Colon (tissue), 2 donors: Measurements from ENCODE around the gene C10orf67.
A peak's percentile ranks its signal among the peaks of the same experiment; 100 is the strongest.
"Not testable (repeated sequence)": the region's sequence is repeated elsewhere in the genome, so short reads cannot be mapped to it uniquely, and the experiment has no call there.

Source experiments
- FAIRE-seq: peaks from 2 replicates; lab custom pipeline; 2012; peaks lifted over from hg19 to GRCh38; lab: Jason Lieb, UNC
- donor health status: control.
- donor health status: control.

C10orf67 gene

DNA sequence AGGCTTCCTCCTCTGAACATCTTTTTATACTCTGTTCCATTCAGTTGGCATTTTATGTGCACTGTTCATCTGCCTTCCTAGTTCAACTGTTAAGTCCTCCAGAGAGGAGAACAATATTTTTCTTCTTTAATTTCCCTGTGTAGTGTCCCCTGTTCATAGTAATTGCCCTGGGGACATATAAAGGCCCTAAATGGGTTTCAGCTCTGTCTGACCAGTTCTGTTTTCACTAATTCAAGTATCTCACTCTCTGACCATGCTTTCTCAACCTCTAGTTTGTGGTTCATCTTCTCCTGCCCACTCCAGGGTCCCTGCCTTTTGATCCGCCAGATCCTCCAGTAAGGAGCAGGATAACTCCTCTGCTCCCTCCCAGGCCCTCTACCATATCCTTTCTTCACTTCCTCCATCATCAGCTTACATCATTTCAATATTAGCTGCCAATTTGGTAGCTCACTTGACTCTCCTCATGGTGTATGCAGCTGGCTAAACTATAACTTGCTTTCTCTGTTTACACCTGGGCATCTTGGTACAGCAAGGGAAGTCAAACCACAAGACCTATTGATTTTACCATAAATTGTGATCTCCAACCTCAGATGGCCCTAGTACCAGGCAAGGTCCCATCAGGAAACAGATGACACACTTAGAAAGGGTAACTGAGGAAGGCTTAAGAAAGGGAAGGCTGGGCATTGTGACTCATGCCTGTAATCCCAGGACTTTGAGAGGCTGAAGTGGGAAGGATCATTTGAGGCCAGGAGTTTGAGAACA, 17.7 kb upstream of the C10orf67 start:
- no peak for FAIRE-seq

DNA sequence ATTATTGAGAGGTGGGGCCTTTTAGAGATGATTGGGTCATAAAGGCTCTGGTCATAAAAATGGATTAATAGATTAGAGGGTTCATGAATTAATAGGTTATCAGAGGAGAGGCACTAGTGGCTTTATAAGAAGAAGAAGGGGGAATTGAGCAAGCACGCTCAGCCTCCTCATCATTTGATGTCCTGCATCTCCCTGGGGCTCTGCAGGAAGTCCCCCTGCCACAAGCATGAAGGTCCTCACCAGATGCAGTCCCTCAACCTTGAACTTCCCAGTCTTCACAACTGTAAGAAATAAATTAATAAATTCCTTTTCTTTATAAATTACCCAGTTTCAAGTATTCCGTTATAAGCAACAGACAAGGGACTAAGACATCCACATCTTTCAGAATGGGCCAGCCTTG, 17.1 kb upstream of the C10orf67 start:
- no peak for FAIRE-seq

DNA sequence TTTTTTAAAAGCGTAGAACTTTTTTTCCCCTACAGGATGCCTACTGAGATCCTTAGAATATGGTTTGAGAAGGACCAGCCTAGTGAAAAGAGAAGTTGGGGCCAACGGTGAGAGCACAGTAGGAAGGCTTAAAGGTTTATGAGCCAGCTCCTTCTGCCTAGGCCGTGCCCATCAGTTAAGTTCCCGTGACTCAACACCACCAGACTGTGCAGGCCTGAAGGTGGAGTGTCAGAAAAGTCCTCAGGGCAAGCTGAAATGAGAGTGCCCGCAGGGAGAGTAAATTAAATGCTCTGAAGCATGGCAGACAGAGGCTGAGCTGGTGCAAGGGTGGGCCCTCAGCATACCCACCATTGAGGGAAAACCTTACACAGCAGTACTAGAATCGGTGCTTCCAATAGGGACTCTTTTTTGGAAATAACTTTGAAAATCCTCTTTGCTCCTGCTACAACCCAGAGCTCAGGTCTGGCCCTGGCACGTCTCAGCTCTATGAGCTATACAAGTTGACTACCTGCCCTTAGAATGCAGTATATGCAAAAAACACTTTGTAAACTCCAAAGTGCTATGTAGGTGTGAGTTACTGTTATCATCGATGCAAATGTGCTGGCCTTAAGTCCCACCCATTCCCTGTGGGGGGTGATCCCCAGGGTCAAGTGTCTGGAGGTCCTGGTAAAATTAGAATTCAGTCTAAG, 15.2 kb upstream of the C10orf67 start:
- no peak for FAIRE-seq

DNA sequence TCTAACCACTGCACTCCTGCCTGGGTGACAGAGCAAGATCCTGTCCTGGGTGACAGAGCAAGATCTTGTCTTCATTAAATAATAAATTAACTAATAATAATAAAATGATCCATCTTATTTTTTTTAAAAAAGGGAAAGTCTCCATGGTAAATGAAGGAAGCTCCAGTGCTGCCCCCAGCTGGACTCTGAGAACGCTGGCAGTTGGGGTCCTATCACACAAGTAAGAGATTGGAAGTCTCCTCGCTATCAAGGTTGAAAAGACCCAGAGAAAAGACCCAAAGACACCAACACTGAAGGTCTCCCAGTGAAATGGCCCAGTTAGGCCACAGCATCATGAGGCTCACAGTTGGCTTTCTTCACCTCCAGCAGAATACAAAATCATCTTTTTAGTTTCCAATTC, 13.8 kb upstream of the C10orf67 start:
- FAIRE-seq, result no peak

DNA sequence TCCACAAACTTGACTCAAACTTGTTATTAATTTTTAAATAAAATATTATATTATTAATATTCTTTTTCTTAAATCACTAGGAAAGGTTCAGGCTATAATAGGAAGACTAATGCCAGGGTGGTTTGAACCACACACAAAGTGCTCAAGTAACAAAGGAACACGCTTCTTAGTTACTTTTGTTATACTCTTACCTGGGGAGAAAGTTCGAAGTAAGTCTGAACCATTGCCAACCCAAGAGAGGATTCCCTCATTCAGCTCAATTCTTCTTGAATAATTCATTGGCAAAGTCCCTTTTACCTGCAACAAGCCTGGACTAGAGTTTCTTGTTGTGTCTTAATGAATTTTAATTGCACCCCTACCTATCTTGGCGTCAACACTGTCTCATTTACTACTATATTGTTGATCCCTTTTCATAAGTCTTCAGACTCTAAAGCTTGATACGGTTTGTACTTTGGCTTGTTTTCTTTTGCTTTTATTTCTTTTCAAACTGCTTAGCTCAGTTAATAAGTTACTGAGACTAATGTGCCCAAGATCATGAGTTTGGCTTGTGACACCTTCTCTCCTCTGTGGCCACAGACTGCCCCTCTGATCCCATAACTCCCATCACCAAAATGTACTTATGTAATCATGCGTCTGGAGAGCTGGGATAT, 10.2 kb upstream of the C10orf67 start:
- no peak for FAIRE-seq

DNA sequence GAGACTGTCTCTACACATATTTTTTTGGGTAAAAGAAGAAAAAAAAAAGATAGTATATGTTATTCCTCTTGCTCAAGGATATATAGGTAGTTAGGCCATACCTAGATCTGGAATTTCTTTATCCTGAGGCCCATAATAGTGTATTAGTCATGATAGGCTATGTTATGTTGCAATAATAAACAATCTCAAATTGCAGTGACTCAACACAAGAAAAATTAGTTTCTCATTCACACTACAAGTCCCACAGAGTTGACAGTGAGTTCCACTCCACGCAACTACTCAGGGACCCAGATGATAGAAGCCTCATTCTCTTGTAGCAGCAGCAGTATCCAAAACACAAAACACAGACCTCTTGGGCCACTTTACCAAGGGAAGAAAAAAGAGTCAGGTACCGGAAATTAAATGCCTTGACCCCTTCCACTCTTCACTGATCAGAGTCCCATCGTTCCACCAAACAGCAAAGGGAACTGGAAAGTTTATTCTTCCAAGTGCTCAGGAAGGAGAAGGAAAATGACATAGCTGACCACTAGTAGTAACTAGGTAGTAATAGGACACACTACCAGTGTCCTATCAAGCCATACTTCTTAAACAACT, 7.4 kb upstream of the C10orf67 start:
- no peak for FAIRE-seq

DNA sequence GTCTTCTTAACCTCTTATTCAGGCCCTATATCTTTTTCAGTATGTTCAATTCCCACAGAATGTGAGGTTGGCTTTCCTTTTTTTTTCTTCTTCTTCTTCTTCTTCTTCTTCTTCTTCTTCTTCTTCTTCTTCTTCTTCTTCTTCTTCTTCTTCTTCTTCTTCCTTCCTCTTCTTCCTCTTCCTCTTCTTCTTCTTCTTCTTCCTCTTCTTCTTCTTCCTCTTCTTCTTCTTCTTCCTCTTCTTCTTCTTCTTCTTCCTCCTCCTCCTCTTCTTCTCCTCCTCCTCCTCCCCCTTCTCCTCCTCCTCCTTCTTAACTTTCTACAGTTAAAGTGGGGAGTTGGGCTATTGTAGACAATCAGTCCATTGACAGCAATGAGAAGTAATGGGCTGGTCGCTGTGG, 6.1 kb upstream of the C10orf67 start:
- not testable (repeated sequence) for FAIRE-seq

DNA sequence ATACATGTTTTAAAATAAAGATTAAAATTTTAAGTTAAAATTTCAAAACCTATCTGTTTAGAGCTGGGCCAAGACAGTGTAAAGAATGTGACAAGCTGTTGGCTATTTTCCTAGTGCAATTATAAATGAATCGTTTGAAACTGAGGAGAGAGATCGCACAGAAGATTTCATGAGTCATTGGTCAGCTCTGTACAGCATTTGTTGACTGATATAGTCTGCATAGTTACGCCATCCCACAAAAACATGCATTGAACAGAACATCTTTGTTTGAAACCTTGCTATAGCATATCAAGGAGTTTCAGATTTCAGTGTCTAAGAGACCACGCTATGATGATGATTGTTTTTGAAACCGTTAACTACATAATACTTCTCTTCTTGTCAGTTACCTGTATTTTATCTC, 1.3 kb upstream of the C10orf67 start:
- FAIRE-seq, result no peak

DNA sequence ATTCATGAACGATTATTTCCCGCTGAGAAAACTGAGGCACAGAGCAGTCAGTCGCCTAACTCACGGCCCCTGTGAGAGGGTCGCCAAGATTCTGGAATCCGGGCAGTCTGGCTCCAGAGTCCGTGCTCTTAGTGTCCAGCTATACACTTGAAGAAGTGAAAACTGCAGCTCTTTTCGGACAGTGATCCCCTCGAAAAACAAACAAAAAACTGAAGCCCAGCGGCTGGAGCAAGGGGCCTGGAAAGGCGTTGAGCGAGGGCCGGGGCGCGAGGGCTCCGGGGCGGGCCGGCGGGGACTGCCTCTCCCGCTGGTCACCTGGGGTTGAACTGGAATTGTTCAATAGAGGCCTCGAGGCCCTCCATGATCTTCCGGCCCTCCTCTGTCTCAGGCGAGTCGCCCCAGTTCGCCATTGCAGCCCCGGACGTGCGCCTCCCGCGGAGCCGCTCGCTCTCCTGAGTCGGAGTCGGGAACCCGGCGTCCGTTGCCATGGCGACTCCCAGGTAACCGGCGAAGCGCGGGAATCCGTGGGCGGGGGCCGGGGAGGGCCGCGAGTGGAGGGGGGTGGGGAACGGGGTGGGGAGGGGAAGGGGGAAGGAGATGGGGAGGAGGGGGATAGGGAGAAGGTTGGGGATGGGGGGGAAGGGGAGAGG, 881 bp downstream of the C10orf67 start:
- no peak for FAIRE-seq

DNA sequence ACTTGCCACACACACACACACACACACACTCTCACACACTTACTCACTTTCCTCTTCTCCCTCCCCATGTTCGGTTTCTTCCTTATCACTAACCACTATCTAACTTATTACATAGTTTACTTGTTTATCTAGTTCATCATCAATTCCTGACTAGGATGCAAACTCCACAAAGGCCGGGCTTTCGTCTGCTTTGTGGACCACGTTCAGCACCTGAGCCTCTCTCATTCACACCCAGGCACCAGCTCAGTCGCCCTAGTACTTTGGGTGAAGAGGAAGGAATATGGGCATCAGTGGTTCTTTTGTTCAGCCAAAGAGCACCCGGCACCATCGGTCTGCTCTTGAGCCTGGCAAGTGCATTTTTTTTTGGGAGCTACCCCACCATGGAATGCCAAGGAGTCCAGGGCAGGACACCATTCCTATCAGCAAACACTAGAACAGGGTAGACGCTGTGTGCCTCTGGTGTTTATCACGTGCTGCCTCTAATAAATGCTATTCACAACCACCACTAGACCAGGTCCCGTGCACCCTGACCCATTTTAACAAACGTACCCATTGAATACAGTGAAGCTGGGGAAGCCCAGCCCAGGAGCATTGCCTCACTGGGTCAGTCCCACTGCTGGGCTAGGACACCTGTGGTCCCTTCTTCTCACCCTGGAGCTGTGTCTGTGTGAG, 2.2 kb downstream of the C10orf67 start:
- FAIRE-seq, result no peak

DNA sequence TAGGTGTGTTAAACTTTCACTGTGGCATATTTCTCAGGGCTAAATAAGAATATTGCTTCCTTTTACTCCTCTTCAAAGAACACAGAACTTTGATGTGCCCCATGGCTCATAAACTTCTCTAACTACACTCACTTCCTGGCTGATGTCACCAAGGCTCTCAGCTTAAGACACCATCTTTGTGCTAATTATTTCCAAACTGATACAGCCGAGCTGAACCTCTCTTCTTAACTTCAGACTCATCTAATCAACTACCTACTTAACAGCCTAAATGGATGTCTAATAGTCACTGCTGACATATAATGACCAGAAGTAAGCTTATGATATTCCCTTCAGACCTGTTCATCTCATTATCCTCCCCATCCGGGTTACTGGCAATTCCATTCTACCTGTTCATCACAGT, 3.6 kb downstream of the C10orf67 start:
- no peak for FAIRE-seq

DNA sequence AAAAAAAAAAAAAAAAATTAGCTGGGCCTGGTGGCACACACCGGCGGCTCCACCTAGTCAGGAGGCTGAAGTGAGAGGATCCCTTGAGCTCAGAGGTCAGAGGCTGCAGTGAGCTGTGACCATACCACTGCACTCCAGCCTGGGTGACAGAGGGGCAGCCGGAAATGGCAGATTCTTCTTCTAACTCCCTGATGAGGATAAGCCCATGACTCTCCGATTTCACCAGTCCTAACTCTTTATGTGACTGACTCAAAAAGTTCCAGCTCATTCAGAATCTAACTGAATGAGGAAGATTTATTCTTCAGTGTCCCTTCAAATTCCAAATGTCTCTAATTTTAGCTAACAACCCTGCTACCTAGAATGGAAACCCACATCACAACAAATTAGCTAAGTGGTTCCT, 4.2 kb downstream of the C10orf67 start:
- FAIRE-seq, result no peak

DNA sequence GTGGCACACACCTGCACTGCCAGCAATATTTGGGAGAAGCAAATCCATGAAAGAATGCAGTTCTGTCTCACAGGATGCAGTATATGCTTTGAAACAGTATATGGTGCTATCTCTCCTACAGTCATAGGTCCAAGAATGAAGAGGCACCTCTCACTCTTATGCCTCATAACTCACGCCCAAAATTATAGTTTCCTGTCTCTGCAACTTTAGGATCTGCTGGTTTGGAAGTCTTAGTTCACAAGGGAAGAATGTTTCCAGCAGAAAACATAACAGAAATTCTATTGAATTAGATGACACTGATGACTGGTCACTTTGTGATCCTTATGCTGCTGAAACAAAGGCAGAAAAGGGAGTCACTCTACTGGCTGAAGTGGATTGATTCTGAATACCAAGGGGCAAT, 5.7 kb downstream of the C10orf67 start:
- FAIRE-seq, result no peak

DNA sequence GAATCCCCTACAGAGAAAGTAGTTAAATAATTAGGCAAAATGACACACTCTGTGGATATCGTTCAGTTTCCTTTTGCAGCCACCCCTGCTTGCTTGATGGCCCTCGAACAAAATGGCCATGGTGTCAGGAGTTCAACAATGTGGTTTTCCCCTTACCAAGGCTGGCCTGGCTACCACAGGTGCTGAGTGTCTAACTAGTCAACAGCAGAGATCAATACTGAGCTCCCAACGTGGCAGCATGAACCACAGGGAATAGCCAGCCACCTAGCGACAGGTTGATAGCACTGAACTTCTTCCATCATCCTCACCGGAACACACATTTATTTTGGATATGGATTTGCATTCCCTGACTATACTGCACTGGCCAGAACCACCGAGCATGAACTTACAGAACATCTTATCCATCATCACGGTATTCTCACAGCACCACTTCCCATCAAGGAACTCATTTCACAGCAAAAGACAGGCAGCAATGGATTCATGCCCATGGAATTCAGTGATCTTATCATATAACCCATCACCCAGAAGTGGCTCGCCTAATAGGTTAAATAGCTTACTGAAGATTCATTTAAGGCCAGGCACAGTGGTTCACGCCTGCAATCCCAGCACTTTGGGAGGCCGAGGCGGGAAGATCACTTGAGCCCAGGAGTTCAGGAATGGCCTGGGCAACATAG, 6.3 kb downstream of the C10orf67 start:
- no peak for FAIRE-seq

DNA sequence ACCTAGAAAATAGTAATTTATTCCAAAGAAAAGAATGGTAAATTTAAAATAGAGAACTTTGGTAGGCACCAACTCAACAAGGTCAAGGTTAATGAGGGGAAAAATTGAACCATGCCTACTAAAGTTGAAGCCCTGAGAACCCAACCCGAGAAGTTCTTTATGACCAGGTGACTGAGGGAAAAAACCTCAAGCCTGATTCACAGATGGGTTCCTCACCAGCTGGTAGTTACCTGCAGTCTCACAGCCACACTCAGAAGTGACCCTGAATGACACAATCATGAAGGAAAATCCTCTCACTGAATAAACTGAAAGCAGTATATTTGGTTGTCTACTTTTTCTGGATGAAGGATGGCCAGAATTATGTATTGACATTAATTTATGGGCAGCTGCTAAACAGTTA, 7.0 kb downstream of the C10orf67 start:
- FAIRE-seq, result no peak

DNA sequence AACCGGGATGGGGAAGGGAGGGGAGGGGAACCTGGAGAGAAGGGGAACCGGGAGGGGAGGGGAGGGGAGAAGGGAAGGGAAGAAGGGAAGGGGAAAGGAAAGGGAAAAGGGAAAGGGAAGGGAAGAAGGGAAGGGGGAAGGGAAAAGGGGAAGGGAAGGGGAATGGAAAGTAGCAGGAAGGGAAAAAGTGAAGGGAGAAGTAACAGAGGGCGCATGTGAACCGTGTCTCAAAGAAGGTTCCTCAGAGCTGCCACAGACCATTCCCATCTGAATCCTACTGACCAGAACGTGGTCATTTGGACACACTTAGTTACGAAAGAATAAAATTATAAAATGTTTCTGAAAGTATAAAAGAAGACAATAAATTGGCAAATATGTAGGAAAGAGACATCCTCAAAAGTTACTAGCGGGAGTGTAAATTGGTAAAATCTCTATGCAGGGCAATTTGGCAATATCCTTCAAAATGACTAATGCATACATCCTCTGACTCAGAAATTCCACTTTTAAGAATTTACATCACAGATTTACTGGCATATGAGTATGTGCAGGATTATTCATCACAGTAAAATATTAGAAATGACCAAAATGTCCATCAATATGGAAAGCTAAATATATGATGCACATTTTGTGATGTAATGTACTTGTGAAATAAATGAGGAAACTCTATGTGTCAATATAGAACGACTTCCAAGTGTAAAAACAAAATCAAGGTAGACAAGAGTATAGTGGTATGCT, 12.9 kb downstream of the C10orf67 start:
- FAIRE-seq, result no peak

DNA sequence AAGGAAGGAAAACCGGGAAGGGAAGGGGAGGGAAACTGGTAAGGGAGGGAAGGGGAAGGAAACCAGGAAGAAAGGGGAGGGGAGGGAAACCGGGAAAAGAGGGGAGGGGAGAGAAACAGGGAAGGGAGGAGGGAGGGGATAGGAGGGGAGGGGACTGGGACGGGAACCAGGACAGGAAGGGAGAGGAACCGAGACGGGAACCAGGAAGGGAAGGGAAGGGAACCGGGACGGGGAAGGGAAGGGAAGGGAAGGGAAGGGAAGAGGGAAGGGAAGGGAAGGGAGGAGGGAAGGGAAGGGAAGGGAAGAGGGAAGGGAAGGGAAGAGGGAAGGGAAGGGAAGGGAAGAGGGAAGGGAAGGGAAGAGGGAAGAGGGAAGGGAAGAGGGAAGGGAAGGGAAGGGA, 13.6 kb downstream of the C10orf67 start:
- FAIRE-seq, result no peak

DNA sequence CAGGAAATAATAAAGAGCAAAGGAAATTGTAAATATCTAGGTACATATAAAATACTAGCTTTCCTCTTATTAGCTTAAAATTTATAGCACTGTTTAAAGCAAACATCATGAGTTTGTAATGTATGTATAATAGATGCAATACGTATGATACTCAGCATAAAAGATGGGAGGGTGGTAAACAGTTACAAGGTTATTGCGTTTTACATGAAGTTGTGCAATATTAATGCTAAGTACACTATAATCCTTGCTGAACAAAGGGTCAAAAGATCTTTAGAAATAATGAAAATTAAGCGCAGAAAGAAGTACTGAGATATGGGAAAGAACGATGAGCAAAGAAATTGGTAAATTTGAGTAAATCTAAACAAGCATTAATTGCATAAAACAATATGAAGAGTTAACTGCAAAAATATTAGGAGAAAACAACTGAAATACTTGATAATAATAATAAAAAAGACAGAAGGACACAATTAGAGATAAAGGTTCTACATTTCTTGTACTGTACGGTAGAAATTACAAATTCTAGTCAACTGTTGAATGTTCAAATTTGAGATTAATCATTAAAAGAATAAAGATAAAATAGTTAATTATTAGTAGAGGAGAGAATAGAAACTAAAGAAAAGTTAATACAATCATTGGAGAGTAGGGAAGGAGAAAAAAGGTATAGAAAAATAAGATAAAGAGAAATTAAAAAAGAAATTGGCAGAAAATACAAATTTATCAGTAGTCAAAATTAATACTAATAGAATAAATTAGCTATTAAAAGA, 17.9 kb downstream of the C10orf67 start:
- FAIRE-seq, result peak; percentile 43

DNA sequence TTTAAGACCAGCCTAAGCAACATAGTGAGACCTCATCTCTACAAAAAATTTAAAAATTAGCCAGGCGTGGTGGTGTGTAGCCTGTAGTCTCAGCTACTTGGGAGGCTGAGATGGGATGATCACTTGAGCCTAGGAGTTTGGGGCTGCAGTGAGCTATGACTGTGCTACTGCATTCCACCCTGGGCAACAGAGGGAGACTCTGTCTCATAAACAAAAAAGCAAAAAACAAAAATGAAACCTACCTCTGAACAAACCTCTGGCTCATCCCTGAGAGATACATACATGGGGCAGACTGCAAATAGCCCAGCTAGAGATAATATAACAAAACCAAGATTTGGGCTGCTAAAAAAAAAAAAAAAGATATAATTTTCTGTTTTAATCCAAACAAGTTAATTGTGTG, 19.5 kb downstream of the C10orf67 start:
- no peak for FAIRE-seq

DNA sequence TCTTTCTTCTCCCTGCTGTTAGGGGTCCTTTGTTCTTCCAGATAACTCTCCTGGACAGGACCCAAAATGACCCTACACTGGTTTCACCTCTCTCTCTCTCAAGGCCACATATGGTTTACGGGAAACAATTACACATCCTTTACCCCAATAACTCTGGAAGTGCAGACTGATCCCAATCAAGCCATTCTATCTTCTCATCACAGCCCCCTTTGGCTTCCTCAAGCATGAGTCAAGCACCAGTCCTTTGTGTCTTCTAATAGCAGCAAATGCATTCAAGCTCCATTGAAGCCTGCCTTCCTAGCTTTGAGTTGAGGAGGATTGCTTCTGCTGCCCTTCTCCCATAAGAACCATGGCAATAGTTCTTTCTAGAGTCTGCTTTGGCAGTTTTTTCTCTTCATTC, 20.2 kb downstream of the C10orf67 start:
- no peak for FAIRE-seq
